ENCODE measurements around the gene SORL1-AS1.

Gene SORL1-AS1

GRCh38 chr11:121451178-121451985 lies 1.4 kb downstream of the SORL1-AS1 start:
- no peak for DNase-seq (ENCODE audit: low read depth)

- DNase-seq (ENCODE audit: low read depth): no peak
These were observed 2.4 kb downstream of the SORL1-AS1 start for GRCh38 chr11:121450401-121450800.

- DNase-seq (ENCODE audit: low read depth): no peak
These were observed 3.1 kb downstream of the SORL1-AS1 start for GRCh38 chr11:121449626-121450025.

GRCh38 chr11:121449123-121449522 lies 3.6 kb downstream of the SORL1-AS1 start:
- no peak for DNase-seq (ENCODE audit: low read depth)

GRCh38 chr11:121448431-121448941 lies 4.3 kb downstream of the SORL1-AS1 start:
- DNase-seq (ENCODE audit: low read depth): no peak

GRCh38 chr11:121448011-121448410 lies 4.8 kb downstream of the SORL1-AS1 start:
- DNase-seq (ENCODE audit: low read depth): no peak

GRCh38 chr11:121446752-121447156 lies 6.0 kb downstream of the SORL1-AS1 start:
- DNase-seq (ENCODE audit: low read depth): no peak

- DNase-seq (ENCODE audit: low read depth): no peak
These were observed 7.5 kb downstream of the SORL1-AS1 start for GRCh38 chr11:121445071-121445768.

GRCh38 chr11:121444526-121444925 lies 8.2 kb downstream of the SORL1-AS1 start:
- DNase-seq (ENCODE audit: low read depth): no peak

GRCh38 chr11:121443688-121444275 lies 9.0 kb downstream of the SORL1-AS1 start:
- DNase-seq (ENCODE audit: low read depth): no peak

GRCh38 chr11:121441521-121441920 lies 11.2 kb downstream of the SORL1-AS1 start:
- DNase-seq (ENCODE audit: low read depth): no peak

- no peak for DNase-seq (ENCODE audit: low read depth)
These were observed 13.0 kb downstream of the SORL1-AS1 start for GRCh38 chr11:121439759-121440158.

- no peak for DNase-seq (ENCODE audit: low read depth)
These were observed 13.4 kb downstream of the SORL1-AS1 start for GRCh38 chr11:121439337-121439736.

- no peak for DNase-seq (ENCODE audit: low read depth)
These were observed 15.1 kb downstream of the SORL1-AS1 start for GRCh38 chr11:121437686-121438078.

GRCh38 chr11:121437018-121437685 lies 15.6 kb downstream of the SORL1-AS1 start:
- no peak for DNase-seq (ENCODE audit: low read depth)

GRCh38 chr11:121435551-121436511 lies 16.9 kb downstream of the SORL1-AS1 start:
- DNase-seq (ENCODE audit: low read depth): no peak

- DNase-seq (ENCODE audit: low read depth): no peak
These were observed 17.6 kb downstream of the SORL1-AS1 start for GRCh38 chr11:121435132-121435531.

GRCh38 chr11:121431820-121432526 lies 20.8 kb downstream of the SORL1-AS1 start:
- no peak for DNase-seq (ENCODE audit: low read depth)

GRCh38 chr11:121429556-121429955 lies 23.2 kb downstream of the SORL1-AS1 start:
- DNase-seq (ENCODE audit: low read depth): no peak

- DNase-seq (ENCODE audit: low read depth): no peak
These were observed 25.4 kb downstream of the SORL1-AS1 start for GRCh38 chr11:121427400-121427744.

Data from non-pigmented ciliary epithelial cell (primary cell).